Upper lobe of left lung (tissue), 6 donors: ENCODE results near the gene ASIC2. TPM values are rescaled to one million over a fixed set of nuclear protein-coding genes. Genes with fewer than 3 reads are reported as not detected.
A peak's percentile ranks its signal among the peaks of the same experiment; 100 is the strongest.

Source experiments
- ATAC-seq, 2 donors: fragments of 200-7000 bp; cut with Tn5 transposase; one replicate each; pipeline ENCODE4 v1.9.1; 2022; ENCODE audit warnings: mild to moderate bottlenecking in 2 of 2, moderate library complexity in 2 of 2; ENCODE audit not compliant: low FRiP score in 2 of 2
- DNase-seq, 2 donors: peaks; one replicate each; pipeline ENCODE4 v3.0.0-alpha.2; 2019 to 2020
- H3K27ac ChIP-seq, 4 donors: fragments of 200-600 bp; sonication (generic); one replicate each; pipeline ENCODE4 v1.5.1; 2016 to 2019
- H3K27me3 ChIP-seq, 4 donors: fragments of 200-600 bp; sonication (generic); one replicate each; pipeline ENCODE4 v1.5.1; 2017 to 2019
- H3K36me3 ChIP-seq, 4 donors: fragments of 200-600 bp; sonication (generic); one replicate each; pipeline ENCODE4 v1.5.1; 2016 to 2019
- H3K4me1 ChIP-seq, 4 donors: fragments of 200-600 bp; sonication (generic); one replicate each; pipeline ENCODE4 v1.5.1; 2018 to 2019
- H3K4me3 ChIP-seq, 4 donors: fragments of 200-600 bp; sonication (generic); one replicate each; pipeline ENCODE4 v1.5.1; 2017 to 2019; ENCODE audit warnings: mild to moderate bottlenecking in 2 of 4, moderate library complexity in 1 of 4
- H3K9me3 ChIP-seq, 4 donors: fragments of 200-600 bp; sonication (generic); one replicate each; pipeline ENCODE4 v1.5.1; 2018 to 2019
- CTCF ChIP-seq, 6 experiments: fragments of 450-650 bp in 4 of 6; fragments of 200-600 bp in 2 of 6; sonication (generic) in 2 of 6; IDR thresholded peaks; one replicate each; pipeline ENCODE4 v1.5.1; 2016 to 2019; ENCODE audit warnings: antibody characterized with exemption in 6 of 6
- EP300 ChIP-seq, 4 donors: sonication (generic); formaldehyde crosslinking; IDR thresholded peaks; one replicate each; pipeline ENCODE4 v1.5.1; 2017; ENCODE audit warnings: antibody characterized with exemption in 4 of 4, control low read depth in 2 of 4
- POLR2A ChIP-seq, 4 donors: fragments of 450-650 bp; IDR thresholded peaks; one replicate each; pipeline ENCODE4 v1.5.1; 2016 to 2017; ENCODE audit warnings: antibody characterized with exemption in 4 of 4, mild to moderate bottlenecking in 2 of 4
- POLR2AphosphoS5 ChIP-seq, 2 donors: sonication (generic); formaldehyde crosslinking; IDR thresholded peaks; one replicate each; pipeline ENCODE4 v1.5.1; 2017; ENCODE audit warnings: antibody characterized with exemption in 2 of 2
- WGBS, 2 donors: methylation state at CpG; one replicate each; pipeline ENCODE4 v1.1.5; 2017 to 2018; 5-methylcytosine and 5-hydroxymethylcytosine counted together
- total RNA-seq, 6 donors: library from RNA; depleted of rRNA in 4 of 6; stranded (reverse); fragments of >200 nt in 4 of 6; gene quantifications; one replicate each; pipeline versions ENCODE4 v1.1.0 to v1.2.1, GENCODE V29; 2016 to 2021
- donor health status: DM: no; HTN: no; CAD: no; lungs with moderate emphysema.
- donor health status: DM: no; HTN: yes; CAD: no; lungs with severe emphysema.

ASIC2 gene
- total RNA-seq, 6 donors from 2014 or later: 0.17 TPM; not detected in 5

GRCh38 chr17:33109336-33110072 is 183.6 kb downstream of the ASIC2 start:
- Histone ChIP-seq H3K27me3 (no peaks in the 10 kb centered on the region), H3K36me3 (no peaks in the 10 kb centered on the region), H3K9me3 (no peaks in the 10 kb centered on the region), H3K27ac (no peak overlapping the region), H3K4me1 (no peaks in the 10 kb centered on the region), H3K4me3 (no peak overlapping the region)
- WGBS, 2 donors: 65 to 77% methylated on average over 5 of the region's 5 CpGs
- ATAC-seq: peak in 1 of 2 donors; percentile 63
- TF ChIP-seq POLR2A (IDR thresholded peaks at IDR 0.05) (no peak), CTCF (IDR thresholded peaks at IDR 0.05) (no peak), EP300 (IDR thresholded peaks at IDR 0.05) (no peak), POLR2AphosphoS5 (IDR thresholded peaks at IDR 0.05) (no peak)
- DNase-seq: no peak

DNA sequence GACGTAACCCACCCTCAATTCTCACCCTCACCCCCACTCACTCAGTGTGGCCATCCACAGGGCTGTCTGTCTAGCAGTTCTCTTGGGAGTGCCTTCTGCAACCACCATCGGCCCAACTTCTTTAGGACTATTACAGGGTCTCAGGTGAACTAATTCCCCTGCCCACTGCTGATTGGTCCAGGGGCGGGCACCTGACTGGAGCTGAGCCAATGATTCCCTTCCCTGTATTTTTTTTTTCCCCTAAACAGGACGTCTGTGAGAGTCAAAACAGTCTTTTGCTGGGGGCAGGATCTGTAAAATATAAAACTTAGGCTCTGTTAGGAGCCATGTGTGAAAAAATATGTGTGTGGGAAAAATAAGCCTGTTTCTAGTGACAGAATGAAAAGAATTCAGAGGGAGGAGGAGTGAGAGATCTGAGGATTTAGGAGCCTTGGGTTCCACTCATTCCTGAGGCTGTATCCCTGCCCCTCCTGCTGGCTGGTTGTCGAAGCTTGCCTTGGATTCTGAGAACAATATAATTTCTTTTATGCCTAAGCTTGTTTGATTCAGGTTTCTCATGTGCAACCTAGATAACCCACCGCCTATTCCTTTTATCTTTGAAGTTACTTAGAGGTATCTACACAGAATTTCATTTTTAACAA is 186.4 kb downstream of the ASIC2 start:
- no peak for ATAC-seq
- TF ChIP-seq EP300 (IDR thresholded peaks at IDR 0.05) (no peak), POLR2AphosphoS5 (IDR thresholded peaks at IDR 0.05) (no peak), CTCF (IDR thresholded peaks at IDR 0.05) (no peak), POLR2A (IDR thresholded peaks at IDR 0.05) (no peak)
- DNase-seq: no peak

GRCh38 chr17:33105911-33106310 is 187.2 kb downstream of the ASIC2 start:
- H3K27me3 ChIP-seq: no peaks in the 10 kb centered on the region
- DNase-seq (no peak), ATAC-seq (no peak)
- H3K36me3 ChIP-seq: no peaks in the 10 kb centered on the region
- TF ChIP-seq POLR2A (IDR thresholded peaks at IDR 0.05): no peak
- TF ChIP-seq CTCF (IDR thresholded peaks at IDR 0.05): no peak
- no peak for TF ChIP-seq EP300 (IDR thresholded peaks at IDR 0.05)
- TF ChIP-seq POLR2AphosphoS5 (IDR thresholded peaks at IDR 0.05): no peak
- no peak overlapping the region for H3K27ac ChIP-seq
- no peaks in the 10 kb centered on the region for H3K4me1 ChIP-seq
- no peak overlapping the region for H3K4me3 ChIP-seq
- 84 to 95% methylated on average over 3 of the region's 3 CpGs for WGBS, 2 donors
- H3K9me3 ChIP-seq: no peaks in the 10 kb centered on the region

More for the DNA sequence above, 186.4 kb downstream of the ASIC2 start:
- no peaks in the 10 kb centered on the region for H3K36me3 ChIP-seq
- H3K9me3 ChIP-seq: no peaks in the 10 kb centered on the region
- H3K27ac ChIP-seq: no peak overlapping the region
- WGBS, 2 donors: 71 to 73% methylated on average over 6 of the region's 6 CpGs
- no peaks in the 10 kb centered on the region for H3K4me1 ChIP-seq
- no peaks in the 10 kb centered on the region for H3K27me3 ChIP-seq
- H3K4me3 ChIP-seq: no peak overlapping the region

DNA sequence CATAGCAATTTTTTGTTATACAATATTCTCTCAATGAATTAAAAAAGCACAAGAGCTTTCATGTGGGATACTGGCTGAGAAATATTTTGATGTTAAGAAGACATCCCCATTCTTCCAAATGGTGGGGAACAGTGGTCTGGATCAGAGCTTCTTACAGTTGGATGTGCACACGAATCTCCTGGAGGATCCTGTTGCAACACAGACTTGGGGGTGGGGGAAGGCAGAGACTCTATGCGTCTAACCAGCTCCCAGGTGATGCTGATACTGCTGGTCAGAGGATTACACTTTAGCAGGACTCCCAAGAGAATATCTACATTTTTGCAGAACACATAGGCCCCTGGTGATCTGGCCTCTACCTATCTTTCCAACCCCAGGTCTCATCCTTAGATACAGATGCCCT is 193.2 kb downstream of the ASIC2 start:
- DNase-seq: no peak
- Histone ChIP-seq H3K27me3 (no peaks in the 10 kb centered on the region), H3K4me1 (no peaks in the 10 kb centered on the region), H3K4me3 (no peak overlapping the region), H3K27ac (no peak overlapping the region), H3K36me3 (no peaks in the 10 kb centered on the region), H3K9me3 (no peaks in the 10 kb centered on the region)
- WGBS, 2 donors: 53 to 78% methylated on average over 2 of the region's 2 CpGs
- TF ChIP-seq CTCF (IDR thresholded peaks at IDR 0.05): no peak
- TF ChIP-seq POLR2A (IDR thresholded peaks at IDR 0.05): no peak
- TF ChIP-seq POLR2AphosphoS5 (IDR thresholded peaks at IDR 0.05): no peak
- ATAC-seq: no peak
